ENCODE data around the gene SLC45A1. TPM values are rescaled to one million over a fixed set of nuclear protein-coding genes. Genes with fewer than 3 reads are reported as not detected.

The SLC45A1 gene
- total and polyA plus RNA-seq, 9 of the 15 experiments (the other 6 are each of a cell fraction or from before 2014, with no cell fraction given) = not detected

DNA sequence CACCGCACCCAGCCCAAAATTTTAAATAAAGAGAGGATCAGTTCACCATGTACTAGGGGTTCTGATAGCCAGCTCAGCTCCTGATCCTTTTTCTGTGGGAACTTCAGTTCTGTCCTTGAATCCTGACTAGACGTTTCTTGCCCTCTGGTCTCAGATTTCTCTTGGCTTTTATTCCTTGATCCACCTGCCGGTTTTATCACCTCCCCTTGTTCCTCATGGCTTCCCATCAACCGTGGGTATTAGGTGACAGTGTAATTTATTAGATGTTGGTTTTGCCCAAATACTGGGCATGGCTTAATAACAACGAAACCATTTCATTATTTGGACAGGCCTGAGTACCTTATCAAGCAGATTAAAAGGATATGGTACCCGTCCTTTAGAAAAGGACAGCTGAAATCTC, 22.5 kb downstream of the SLC45A1 start (continued):
- TF ChIP-seq KDM4B (IDR thresholded peaks at IDR 0.05; ENCODE audit: borderline replicate concordance in 2 of 2, low read depth in 1 of 2) = no peak
- no peak for TF ChIP-seq ZNF511 (CRISPR knock-in tag; IDR thresholded peaks at IDR 0.05)
- no peak for TF ChIP-seq ZBTB1 (CRISPR knock-in tag; IDR thresholded peaks at IDR 0.05; ENCODE audit: borderline replicate concordance, low read depth)
- TF ChIP-seq DPF2 (IDR thresholded peaks at IDR 0.05) = no peak

DNA sequence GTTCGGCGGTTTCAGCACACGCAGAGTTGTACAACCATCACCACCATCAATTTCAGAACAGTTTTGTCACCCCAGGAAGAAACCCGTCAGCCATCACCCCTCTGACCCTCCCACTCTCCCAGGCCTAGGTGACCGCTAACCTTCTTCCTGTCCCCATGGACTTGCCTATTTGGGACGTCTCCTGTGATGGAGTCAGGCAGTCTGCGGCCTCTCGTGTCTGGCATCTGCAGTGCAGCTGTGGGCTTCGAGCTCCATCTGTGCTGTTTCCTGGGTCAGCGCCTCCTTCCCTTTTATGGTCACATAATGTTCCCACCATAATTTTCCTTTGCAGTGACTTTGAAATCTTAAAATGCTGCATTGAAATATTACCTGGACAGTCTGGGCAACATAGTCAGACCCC, 24.4 kb downstream of the SLC45A1 start:
- no peak overlapping the region for H3K27ac ChIP-seq (ENCODE audit: extremely low read depth, low read depth, low read length)
- no TSS peak for BruUV-seq (replicated peaks)
- WGBS (ENCODE audit: insufficient coverage, low coverage, missing lambda C conversion rate) = 34% methylated on average over 10 of the region's 10 CpGs
- intact Hi-C loops (cut with micrococcal nuclease) (no loop called here), in situ Hi-C loops (cut with MboI) (no loop called here)
- H3K9ac ChIP-seq (ENCODE audit: insufficient read depth in 1 of 2, low read depth in 2 of 2, low read length in 2 of 2) = no peak overlapping the region
- peaks cover 0 to 16% of the 10 kb centered on the region in 2 experiments; a peak in 3 of 5 replicates for H3K4me1 ChIP-seq (replicated peaks in 1 of 2; ENCODE audit: control insufficient read depth in 2 of 2, insufficient read depth in 2 of 2, low read length in 2 of 2)
- ATAC-seq (peak; percentile 50; the same call in 2 of the 3 replicates), FAIRE-seq (no peak), DNase-seq (ENCODE audit: extremely low read depth in 1 of 4, low spot score in 3 of 4) (no peak)
- H3K9me3 ChIP-seq (replicated peaks; ENCODE audit: control insufficient read depth, insufficient read depth, low read depth, low read length) = no peaks in the 10 kb centered on the region
- H3K4me2 ChIP-seq (ENCODE audit: insufficient read depth, low read length) = no peak overlapping the region
- H3K27me3 ChIP-seq (ENCODE audit: control insufficient read depth in 2 of 2, insufficient read depth in 2 of 2, low read length in 2 of 2) = peaks cover 51 to 82% of the 10 kb centered on the region in 2 experiments
- CTCF ChIA-PET (ENCODE audit: low intra/inter-chr PET ratio) = no interaction called here
- no peak overlapping the region for H3K4me3 ChIP-seq
- POLR2A ChIA-PET = interaction anchor here (1.0 to 1.1 kb wide), 2 partner anchors 28 to 305 kb away, joined by 3 read pairs; no protein-coding TSS in a partner anchor
- H4K20me1 ChIP-seq (replicated peaks; ENCODE audit: control insufficient read depth, insufficient read depth, low read length) = peaks cover 9% of the 10 kb centered on the region; the same call in 1 of the 2 replicates
- H3K9me1 ChIP-seq (ENCODE audit: control insufficient read depth, insufficient read depth, low read length) = no peaks in the 10 kb centered on the region
- H3K36me3 ChIP-seq (ENCODE audit: control insufficient read depth, insufficient read depth, low read length) = no peaks in the 10 kb centered on the region
- no peaks in the 10 kb centered on the region for H3K79me2 ChIP-seq (ENCODE audit: control insufficient read depth, insufficient read depth, low read length)
- H2AFZ ChIP-seq (ENCODE audit: low read depth, low read length) = no peak overlapping the region
- TF ChIP-seq ZNF830 (CRISPR knock-in tag; IDR thresholded peaks at IDR 0.05) (no peak), COPS2 (conservative IDR thresholded peaks at IDR 0.05) (no peak), RAD21 (CRISPR knock-in tag; conservative IDR thresholded peaks at IDR 0.05 in 1 of 2, IDR thresholded peaks at IDR 0.05 in 1 of 2) (peak in 1 of 2 experiments; percentile 27; a peak in 1 of 4 replicates), ZNF239 (CRISPR knock-in tag; IDR thresholded peaks at IDR 0.05) (no peak), ZNF449 (CRISPR knock-in tag; IDR thresholded peaks at IDR 0.05) (no peak), PCBP2 (IDR thresholded peaks at IDR 0.05; ENCODE audit: low read depth, low read length, poor library complexity, severe bottlenecking) (no peak), SRF (CRISPR knock-in tag; IDR thresholded peaks at IDR 0.05) (peak in 1 of 2 experiments; percentile 42; a peak in 1 of 4 replicates), NFE2L1 (tag; IDR thresholded peaks at IDR 0.05; ENCODE audit: borderline replicate concordance, low read depth) (no peak), CTCF (IDR thresholded peaks at IDR 0.05 in 2 of 3, conservative IDR thresholded peaks at IDR 0.05 in 1 of 3; ENCODE audit: insufficient read depth in 2 of 3, low read depth in 1 of 3, low read length in 3 of 3) (peak in 1 of 3 experiments; percentile 27; a peak in 2 of 6 replicates)

Data from K562 (cell line).